Loucy (cell line): ENCODE measurements around the gene EPHA7.

ENCODE experiments used
- H2AFZ ChIP-seq: fragments of 200-600 bp; sonication (generic); 2 replicates; pipeline ENCODE4 v1.6.0; 2016; ENCODE audit warnings: antibody characterized with exemption, mild to moderate bottlenecking, low read length, moderate library complexity
- H3F3A ChIP-seq: fragments of 200-600 bp; 2 replicates; pipeline ENCODE4 v1.6.0; 2016; ENCODE audit warnings: antibody characterized with exemption, low read depth, mild to moderate bottlenecking
- H3K27me3 ChIP-seq: fragments of 200-600 bp; sonication (generic); 2 replicates; pipeline ENCODE4 v1.6.1; 2014; ENCODE audit warnings: low read length, mild to moderate bottlenecking; ENCODE audit not compliant: insufficient read depth, poor library complexity, severe bottlenecking
- H3K36me3 ChIP-seq: fragments of 200-600 bp; sonication (generic); 2 replicates; pipeline ENCODE4 v1.6.1; 2016; ENCODE audit warnings: low read length; ENCODE audit not compliant: insufficient read depth
- H3K4me1 ChIP-seq: fragments of 200-600 bp; sonication (generic); 2 replicates; pipeline ENCODE4 v1.5.1; 2014; ENCODE audit warnings: low read length, mild to moderate bottlenecking; ENCODE audit not compliant: insufficient read depth, poor library complexity, severe bottlenecking
- H3K4me2 ChIP-seq: fragments of 200-600 bp; sonication (generic); 2 replicates; pipeline ENCODE4 v1.6.0; 2014; ENCODE audit warnings: antibody characterized with exemption, low read length, low read depth, mild to moderate bottlenecking; ENCODE audit not compliant: poor library complexity, severe bottlenecking
- H3K4me3 ChIP-seq: fragments of 200-600 bp; sonication (generic); 2 replicates; pipeline ENCODE4 v1.5.1; 2014; ENCODE audit warnings: low read length, mild to moderate bottlenecking, mixed read lengths; ENCODE audit not compliant: poor library complexity, severe bottlenecking
- H3K79me2 ChIP-seq: fragments of 200-600 bp; sonication (generic); 2 replicates; pipeline ENCODE4 v1.6.1; 2014; ENCODE audit warnings: low read length; ENCODE audit not compliant: insufficient read depth
- H3K9ac ChIP-seq: fragments of 200-600 bp; sonication (generic); 2 replicates; pipeline ENCODE4 v1.6.0; 2014; ENCODE audit warnings: mild to moderate bottlenecking, low read depth, low read length, moderate library complexity; ENCODE audit not compliant: poor library complexity, severe bottlenecking
- H3K9me2 ChIP-seq: fragments of 200-600 bp; sonication (generic); replicated peaks from 2 replicates; pipeline ENCODE4 v1.6.1; 2016; ENCODE audit warnings: low read depth, low read length, mixed read lengths
- H3K9me3 ChIP-seq: fragments of 200-600 bp; sonication (generic); 2 replicates; pipeline ENCODE4 v1.6.1; 2014; ENCODE audit warnings: mild to moderate bottlenecking, antibody characterized with exemption, low read length, low read depth; ENCODE audit not compliant: insufficient read depth
- H4K20me1 ChIP-seq: fragments of 200-600 bp; sonication (generic); 2 replicates; pipeline ENCODE4 v1.6.0; 2014; ENCODE audit warnings: antibody characterized with exemption, low read length, mild to moderate bottlenecking; ENCODE audit not compliant: insufficient read depth, poor library complexity, severe bottlenecking
- EZH2phosphoT487 ChIP-seq: fragments of 200-600 bp; IDR thresholded peaks from 2 replicates; pipeline ENCODE4 v1.6.1; 2018; ENCODE audit warnings: antibody characterized with exemption, mild to moderate bottlenecking, moderate library complexity, borderline replicate concordance
- TF ChIP-seq, protein P1 (sequence below): fragments of 200-600 bp; sonication (generic); conservative IDR thresholded peaks from 2 replicates; pipeline ENCODE4 v1.5.1; 2014; ENCODE audit warnings: mild to moderate bottlenecking, antibody characterized with exemption, low read length

The EPHA7 gene

DNA sequence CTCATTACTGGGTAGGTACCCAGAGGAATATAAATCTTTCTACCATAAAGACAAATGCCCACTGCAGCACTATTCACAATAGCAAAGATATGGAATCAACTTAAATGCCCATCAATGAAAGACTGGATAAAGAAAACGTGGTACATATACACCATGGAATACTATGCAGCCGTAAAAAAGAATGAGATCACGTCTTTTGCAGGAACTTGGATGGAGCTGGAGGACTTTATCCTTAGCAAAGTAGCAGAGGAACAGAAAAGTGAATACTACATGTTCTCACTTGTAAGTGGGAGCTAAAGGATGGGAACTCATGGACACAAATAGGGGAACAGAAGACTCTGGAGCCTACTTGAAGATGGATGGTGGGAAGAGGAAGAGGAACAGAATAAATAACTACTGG is 119.7 kb downstream of the EPHA7 start:
- Histone ChIP-seq H3K4me1 (no peaks in the 10 kb centered on the region), H3K9me3 (no peaks in the 10 kb centered on the region), H3K36me3 (no peaks in the 10 kb centered on the region), H3K79me2 (no peaks in the 10 kb centered on the region), H2AFZ (no peak overlapping the region), H3K9me2 (no peaks in the 10 kb centered on the region), H3K4me2 (no peak overlapping the region), H4K20me1 (no peaks in the 10 kb centered on the region), H3K27me3 (no peaks in the 10 kb centered on the region), H3K9ac (no peak overlapping the region), H3F3A (no peaks in the 10 kb centered on the region), H3K4me3 (no peak overlapping the region)
- TF ChIP-seq EZH2phosphoT487, result no peak
- TF ChIP-seq, protein P1, sequence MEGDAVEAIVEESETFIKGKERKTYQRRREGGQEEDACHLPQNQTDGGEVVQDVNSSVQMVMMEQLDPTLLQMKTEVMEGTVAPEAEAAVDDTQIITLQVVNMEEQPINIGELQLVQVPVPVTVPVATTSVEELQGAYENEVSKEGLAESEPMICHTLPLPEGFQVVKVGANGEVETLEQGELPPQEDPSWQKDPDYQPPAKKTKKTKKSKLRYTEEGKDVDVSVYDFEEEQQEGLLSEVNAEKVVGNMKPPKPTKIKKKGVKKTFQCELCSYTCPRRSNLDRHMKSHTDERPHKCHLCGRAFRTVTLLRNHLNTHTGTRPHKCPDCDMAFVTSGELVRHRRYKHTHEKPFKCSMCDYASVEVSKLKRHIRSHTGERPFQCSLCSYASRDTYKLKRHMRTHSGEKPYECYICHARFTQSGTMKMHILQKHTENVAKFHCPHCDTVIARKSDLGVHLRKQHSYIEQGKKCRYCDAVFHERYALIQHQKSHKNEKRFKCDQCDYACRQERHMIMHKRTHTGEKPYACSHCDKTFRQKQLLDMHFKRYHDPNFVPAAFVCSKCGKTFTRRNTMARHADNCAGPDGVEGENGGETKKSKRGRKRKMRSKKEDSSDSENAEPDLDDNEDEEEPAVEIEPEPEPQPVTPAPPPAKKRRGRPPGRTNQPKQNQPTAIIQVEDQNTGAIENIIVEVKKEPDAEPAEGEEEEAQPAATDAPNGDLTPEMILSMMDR, result no peak

DNA sequence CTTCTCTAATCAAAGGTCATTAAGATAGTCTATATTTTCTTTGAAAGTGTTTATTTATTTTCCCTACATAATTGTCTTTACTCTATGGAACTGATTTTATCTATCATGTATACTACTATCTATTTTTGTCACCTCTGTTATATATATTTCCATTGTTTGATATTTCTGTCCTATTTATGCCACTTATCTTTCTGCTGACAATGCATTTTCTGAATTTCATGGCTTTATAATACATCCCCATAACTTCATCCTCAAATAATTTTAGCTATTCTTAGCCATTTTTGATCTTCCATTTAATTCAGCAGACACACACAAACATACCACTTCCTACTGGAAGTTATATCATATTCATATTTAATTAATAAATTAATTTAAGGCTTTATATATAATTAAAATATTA is 123.7 kb downstream of the EPHA7 start:
- TF ChIP-seq EZH2phosphoT487, result no peak
- TF ChIP-seq, protein P1, result no peak
- H4K20me1 ChIP-seq, result no peaks in the 10 kb centered on the region
- H3K36me3 ChIP-seq, result no peaks in the 10 kb centered on the region
- no peak overlapping the region for H3K4me3 ChIP-seq
- H3K4me1 ChIP-seq, result no peaks in the 10 kb centered on the region
- H3K9me3 ChIP-seq, result no peaks in the 10 kb centered on the region
- H3K9me2 ChIP-seq, result no peaks in the 10 kb centered on the region
- H3K27me3 ChIP-seq, result no peaks in the 10 kb centered on the region
- no peak overlapping the region for H2AFZ ChIP-seq
- no peaks in the 10 kb centered on the region for H3F3A ChIP-seq
- no peak overlapping the region for H3K4me2 ChIP-seq
- H3K79me2 ChIP-seq, result no peaks in the 10 kb centered on the region
- H3K9ac ChIP-seq, result no peak overlapping the region

DNA sequence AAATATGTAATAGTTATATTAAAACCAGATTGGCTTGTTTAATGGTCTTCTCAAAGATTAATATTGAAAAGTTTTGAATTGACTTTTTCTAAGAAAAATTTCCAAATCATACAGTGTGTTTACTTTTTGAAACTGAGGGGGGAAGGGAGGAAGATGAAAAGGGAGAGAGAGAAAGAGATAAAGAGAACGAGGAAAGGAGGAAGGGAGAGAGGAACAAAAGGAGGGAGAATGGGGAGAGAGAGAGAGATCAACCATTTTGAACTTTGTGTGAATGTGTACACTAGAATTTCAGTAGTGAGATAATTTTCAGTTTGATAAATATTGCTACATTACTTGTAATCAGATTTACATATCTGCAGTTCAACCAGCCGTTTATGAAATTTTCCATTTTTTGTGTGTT is 124.5 kb downstream of the EPHA7 start:
- Histone ChIP-seq H3K27me3 (no peaks in the 10 kb centered on the region), H4K20me1 (no peaks in the 10 kb centered on the region), H3K9me2 (no peaks in the 10 kb centered on the region), H3K4me1 (no peaks in the 10 kb centered on the region), H3K79me2 (no peaks in the 10 kb centered on the region), H3F3A (no peaks in the 10 kb centered on the region), H3K9me3 (no peaks in the 10 kb centered on the region), H3K36me3 (no peaks in the 10 kb centered on the region), H3K4me2 (no peak overlapping the region), H3K9ac (no peak overlapping the region), H2AFZ (no peak overlapping the region), H3K4me3 (no peak overlapping the region)
- no peak for TF ChIP-seq EZH2phosphoT487
- TF ChIP-seq, protein P1, result no peak
